Ishikawa (cell line): Measurements from ENCODE around the gene COLQ.

ENCODE experiments used
- CEBPB ChIP-seq: IDR thresholded peaks from 2 replicates; pipeline ENCODE4 v1.6.1; 2012
- CREB1 ChIP-seq: IDR thresholded peaks from 2 replicates; pipeline ENCODE4 v1.6.1; 2012; ENCODE audit warnings: low read depth
- EGR1 ChIP-seq: IDR thresholded peaks from 2 replicates; pipeline ENCODE4 v1.6.1; 2012
- EP300 ChIP-seq: IDR thresholded peaks from 2 replicates; pipeline ENCODE4 v1.6.1; 2012; ENCODE audit warnings: borderline replicate concordance
- FOXM1 ChIP-seq: IDR thresholded peaks from 2 replicates; pipeline ENCODE4 v1.6.1; 2012; ENCODE audit warnings: low read depth, borderline replicate concordance
- NFIC ChIP-seq: IDR thresholded peaks from 2 replicates; pipeline ENCODE4 v1.6.1; 2012
- RAD21 ChIP-seq: IDR thresholded peaks from 2 replicates; pipeline ENCODE4 v1.6.1; 2012; ENCODE audit warnings: low read depth
- TAF1 ChIP-seq: IDR thresholded peaks from 2 replicates; pipeline ENCODE4 v1.6.1; 2012; ENCODE audit warnings: low read depth, mild to moderate bottlenecking
- TCF12 ChIP-seq: IDR thresholded peaks from 2 replicates; pipeline ENCODE4 v1.6.1; 2012; ENCODE audit warnings: low read depth
- TEAD4 ChIP-seq: IDR thresholded peaks from 2 replicates; pipeline ENCODE4 v1.6.1; 2012
- YY1 ChIP-seq: IDR thresholded peaks from 2 replicates; pipeline ENCODE4 v1.6.1; 2012; ENCODE audit warnings: low read depth
- ZBTB7A ChIP-seq: IDR thresholded peaks from 2 replicates; pipeline ENCODE4 v1.6.1; 2012; ENCODE audit warnings: low read depth
- TF ChIP-seq, protein P1 (sequence below): IDR thresholded peaks from 2 replicates; pipeline ENCODE4 v1.6.1; 2012
- TF ChIP-seq, protein P2 (sequence below): IDR thresholded peaks from 2 replicates; pipeline ENCODE4 v1.6.1; 2012
- TF ChIP-seq, protein P3 (sequence below): IDR thresholded peaks from 2 replicates; pipeline ENCODE4 v1.6.1; 2012; ENCODE audit warnings: low read depth, mild to moderate bottlenecking

The COLQ gene

DNA sequence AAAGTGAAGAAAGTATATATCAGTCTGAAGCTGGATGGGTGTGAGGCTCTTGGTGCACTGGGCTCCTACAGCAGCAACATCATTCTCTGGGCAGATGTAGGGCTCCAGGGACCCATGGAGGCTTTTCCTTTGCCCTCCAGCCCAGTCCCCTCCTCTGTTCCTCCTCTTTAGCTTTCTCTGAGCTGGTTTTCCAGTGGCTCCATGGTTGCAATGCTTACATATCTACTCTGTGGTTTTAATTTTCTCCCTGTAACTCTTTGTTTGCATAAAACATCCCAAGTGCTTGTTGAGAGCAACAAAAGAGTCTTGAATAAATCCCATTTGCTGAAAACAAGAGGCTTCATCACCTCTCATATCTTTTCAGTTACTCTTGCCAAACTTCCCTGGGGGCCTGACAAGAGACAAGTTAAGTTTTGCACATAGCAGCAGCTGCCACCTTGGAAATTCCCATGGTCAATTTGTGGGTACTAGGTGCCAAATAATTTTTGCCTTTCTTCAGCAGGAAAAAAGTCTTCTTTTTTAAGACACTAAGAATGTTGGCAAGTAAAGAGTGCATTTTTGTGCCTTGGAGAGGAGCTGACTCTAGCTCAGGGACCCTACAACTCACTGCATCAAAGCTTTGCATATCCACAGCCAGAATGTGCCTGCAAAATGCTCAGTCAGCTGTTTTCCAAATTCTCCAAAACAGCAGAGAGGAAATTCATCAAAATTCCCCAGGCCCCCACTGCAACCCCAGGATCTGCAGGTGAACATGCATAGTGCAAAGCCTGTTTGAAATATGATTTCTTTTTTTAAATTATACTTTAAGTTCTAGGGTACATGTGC is 41.9 kb downstream of the COLQ start:
- TF ChIP-seq CREB1 (no peak), YY1 (no peak), EGR1 (no peak)
- TF ChIP-seq, protein P1, sequence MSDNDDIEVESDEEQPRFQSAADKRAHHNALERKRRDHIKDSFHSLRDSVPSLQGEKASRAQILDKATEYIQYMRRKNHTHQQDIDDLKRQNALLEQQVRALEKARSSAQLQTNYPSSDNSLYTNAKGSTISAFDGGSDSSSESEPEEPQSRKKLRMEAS, result no peak

- TF ChIP-seq ZBTB7A (no peak), EGR1 (no peak), CREB1 (no peak), FOXM1 (no peak), TCF12 (no peak), CEBPB (no peak), NFIC (no peak), TAF1 (no peak)
- TF ChIP-seq, protein P1, result no peak
- TF ChIP-seq, protein P2, sequence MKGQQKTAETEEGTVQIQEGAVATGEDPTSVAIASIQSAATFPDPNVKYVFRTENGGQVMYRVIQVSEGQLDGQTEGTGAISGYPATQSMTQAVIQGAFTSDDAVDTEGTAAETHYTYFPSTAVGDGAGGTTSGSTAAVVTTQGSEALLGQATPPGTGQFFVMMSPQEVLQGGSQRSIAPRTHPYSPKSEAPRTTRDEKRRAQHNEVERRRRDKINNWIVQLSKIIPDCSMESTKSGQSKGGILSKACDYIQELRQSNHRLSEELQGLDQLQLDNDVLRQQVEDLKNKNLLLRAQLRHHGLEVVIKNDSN, result no peak
- TF ChIP-seq, protein P3, sequence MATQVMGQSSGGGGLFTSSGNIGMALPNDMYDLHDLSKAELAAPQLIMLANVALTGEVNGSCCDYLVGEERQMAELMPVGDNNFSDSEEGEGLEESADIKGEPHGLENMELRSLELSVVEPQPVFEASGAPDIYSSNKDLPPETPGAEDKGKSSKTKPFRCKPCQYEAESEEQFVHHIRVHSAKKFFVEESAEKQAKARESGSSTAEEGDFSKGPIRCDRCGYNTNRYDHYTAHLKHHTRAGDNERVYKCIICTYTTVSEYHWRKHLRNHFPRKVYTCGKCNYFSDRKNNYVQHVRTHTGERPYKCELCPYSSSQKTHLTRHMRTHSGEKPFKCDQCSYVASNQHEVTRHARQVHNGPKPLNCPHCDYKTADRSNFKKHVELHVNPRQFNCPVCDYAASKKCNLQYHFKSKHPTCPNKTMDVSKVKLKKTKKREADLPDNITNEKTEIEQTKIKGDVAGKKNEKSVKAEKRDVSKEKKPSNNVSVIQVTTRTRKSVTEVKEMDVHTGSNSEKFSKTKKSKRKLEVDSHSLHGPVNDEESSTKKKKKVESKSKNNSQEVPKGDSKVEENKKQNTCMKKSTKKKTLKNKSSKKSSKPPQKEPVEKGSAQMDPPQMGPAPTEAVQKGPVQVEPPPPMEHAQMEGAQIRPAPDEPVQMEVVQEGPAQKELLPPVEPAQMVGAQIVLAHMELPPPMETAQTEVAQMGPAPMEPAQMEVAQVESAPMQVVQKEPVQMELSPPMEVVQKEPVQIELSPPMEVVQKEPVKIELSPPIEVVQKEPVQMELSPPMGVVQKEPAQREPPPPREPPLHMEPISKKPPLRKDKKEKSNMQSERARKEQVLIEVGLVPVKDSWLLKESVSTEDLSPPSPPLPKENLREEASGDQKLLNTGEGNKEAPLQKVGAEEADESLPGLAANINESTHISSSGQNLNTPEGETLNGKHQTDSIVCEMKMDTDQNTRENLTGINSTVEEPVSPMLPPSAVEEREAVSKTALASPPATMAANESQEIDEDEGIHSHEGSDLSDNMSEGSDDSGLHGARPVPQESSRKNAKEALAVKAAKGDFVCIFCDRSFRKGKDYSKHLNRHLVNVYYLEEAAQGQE, result no peak
Observed at GRCh38 chr3:15478640-15478979, 42.9 kb downstream of the COLQ start.

DNA sequence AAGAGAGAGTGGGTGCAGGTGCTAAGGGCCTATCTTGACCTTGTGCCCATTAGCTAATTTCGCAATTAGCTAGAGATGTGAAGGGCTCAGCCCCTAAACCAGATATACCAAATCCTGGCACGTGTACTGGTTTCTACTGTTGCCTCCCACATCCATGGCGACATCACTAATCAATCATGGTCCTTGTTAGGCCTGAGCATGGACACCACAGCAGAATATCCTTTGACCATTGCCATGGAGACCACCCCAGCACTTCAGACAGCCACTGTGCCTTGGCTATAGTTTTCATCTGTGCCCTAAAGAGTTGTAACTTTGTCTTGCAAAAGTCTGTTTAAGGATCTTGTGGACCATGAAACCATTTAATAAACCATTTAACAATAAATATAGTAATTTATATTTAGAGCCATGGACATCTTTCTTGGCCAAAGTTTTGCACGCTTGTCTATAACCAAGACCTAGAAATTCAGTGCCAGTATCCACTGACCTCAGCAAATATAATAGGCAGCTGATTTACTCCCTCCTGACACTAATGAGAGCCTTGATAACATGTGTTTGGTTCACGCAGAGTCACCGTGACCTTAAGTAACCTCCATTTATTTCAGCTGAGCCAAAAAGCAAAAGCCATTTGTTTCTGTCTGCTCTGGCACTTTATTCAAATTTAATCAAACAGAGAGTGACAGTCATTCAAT is 43.4 kb downstream of the COLQ start:
- no peak for TF ChIP-seq CEBPB
- TF ChIP-seq, protein P3, result no peak
- no peak for TF ChIP-seq YY1
- TF ChIP-seq FOXM1, result no peak
- no peak for TF ChIP-seq NFIC
- no peak for TF ChIP-seq EGR1
- no peak for TF ChIP-seq TEAD4
- no peak for TF ChIP-seq ZBTB7A
- no peak for TF ChIP-seq TAF1
- TF ChIP-seq, protein P2, result no peak
- TF ChIP-seq EP300, result no peak
- TF ChIP-seq, protein P1, result no peak
- no peak for TF ChIP-seq RAD21
- TF ChIP-seq TCF12, result no peak
- no peak for TF ChIP-seq CREB1

- no peak for TF ChIP-seq NFIC
- TF ChIP-seq TAF1, result no peak
- no peak for TF ChIP-seq TEAD4
- TF ChIP-seq EP300, result no peak
- TF ChIP-seq, protein P3, result no peak
- no peak for TF ChIP-seq TCF12
- no peak for TF ChIP-seq EGR1
Observed at GRCh38 chr3:15476378-15476777, 45.1 kb downstream of the COLQ start.
